B cell (primary cell): Measurements from ENCODE around the gene ZFP2.

ENCODE experiments used
- EZH2 ChIP-seq: IDR thresholded peaks from 2 replicates; pipeline ENCODE4 v1.6.1; 2012; ENCODE audit warnings: borderline replicate concordance, low read depth, mild to moderate bottlenecking, moderate library complexity, low read length; ENCODE audit not compliant: insufficient read depth, poor library complexity, severe bottlenecking
- TF ChIP-seq, protein P1 (sequence below): fragments of 200-600 bp; IDR thresholded peaks from one replicate; pipeline ENCODE4 v1.8.0; 2022; ENCODE audit warnings: antibody characterized with exemption, mild to moderate bottlenecking

GRCh38 chr5:178883815-178884430, 11.8 kb upstream of the ZFP2 start:
- TF ChIP-seq, protein P1, sequence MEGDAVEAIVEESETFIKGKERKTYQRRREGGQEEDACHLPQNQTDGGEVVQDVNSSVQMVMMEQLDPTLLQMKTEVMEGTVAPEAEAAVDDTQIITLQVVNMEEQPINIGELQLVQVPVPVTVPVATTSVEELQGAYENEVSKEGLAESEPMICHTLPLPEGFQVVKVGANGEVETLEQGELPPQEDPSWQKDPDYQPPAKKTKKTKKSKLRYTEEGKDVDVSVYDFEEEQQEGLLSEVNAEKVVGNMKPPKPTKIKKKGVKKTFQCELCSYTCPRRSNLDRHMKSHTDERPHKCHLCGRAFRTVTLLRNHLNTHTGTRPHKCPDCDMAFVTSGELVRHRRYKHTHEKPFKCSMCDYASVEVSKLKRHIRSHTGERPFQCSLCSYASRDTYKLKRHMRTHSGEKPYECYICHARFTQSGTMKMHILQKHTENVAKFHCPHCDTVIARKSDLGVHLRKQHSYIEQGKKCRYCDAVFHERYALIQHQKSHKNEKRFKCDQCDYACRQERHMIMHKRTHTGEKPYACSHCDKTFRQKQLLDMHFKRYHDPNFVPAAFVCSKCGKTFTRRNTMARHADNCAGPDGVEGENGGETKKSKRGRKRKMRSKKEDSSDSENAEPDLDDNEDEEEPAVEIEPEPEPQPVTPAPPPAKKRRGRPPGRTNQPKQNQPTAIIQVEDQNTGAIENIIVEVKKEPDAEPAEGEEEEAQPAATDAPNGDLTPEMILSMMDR = no peak
- TF ChIP-seq EZH2 = no peak
